Endothelial cell (in vitro differentiated cells): ENCODE data around the gene REEP3. TPM values are rescaled to one million over a fixed set of nuclear protein-coding genes. Genes with fewer than 3 reads are reported as not detected.
"Not testable (repeated sequence)": the region's sequence is repeated elsewhere in the genome, so short reads cannot be mapped to it uniquely, and the experiment has no call there.

ENCODE experiments used
- DNase-seq: peaks from one replicate; pipeline ENCODE4 v3.0.0; 2021; ENCODE audit warnings: low spot score
- H3K27ac Mint-ChIP-seq: one replicate; pipeline ENCODE4 v1.8.0; 2021; ENCODE audit warnings: mixed read lengths, inconsistent platforms; ENCODE audit not compliant: unreplicated experiment
- H3K27me3 Mint-ChIP-seq: one replicate; pipeline ENCODE4 v1.8.0; 2021; ENCODE audit warnings: mild to moderate bottlenecking, moderate library complexity, mixed read lengths, inconsistent platforms; ENCODE audit not compliant: unreplicated experiment
- H3K36me3 Mint-ChIP-seq: one replicate; pipeline ENCODE4 v1.8.0; 2021; ENCODE audit warnings: mild to moderate bottlenecking, low read depth, mixed read lengths, inconsistent platforms; ENCODE audit not compliant: unreplicated experiment
- H3K4me1 Mint-ChIP-seq: one replicate; pipeline ENCODE4 v1.8.0; 2021; ENCODE audit warnings: mild to moderate bottlenecking, mixed read lengths, inconsistent platforms; ENCODE audit not compliant: unreplicated experiment
- H3K4me3 Mint-ChIP-seq: one replicate; pipeline ENCODE4 v1.8.0; 2021; ENCODE audit warnings: mild to moderate bottlenecking, mixed read lengths, inconsistent platforms; ENCODE audit not compliant: unreplicated experiment
- H3K9me3 Mint-ChIP-seq: one replicate; pipeline ENCODE4 v1.8.0; 2021; ENCODE audit warnings: mixed read lengths, inconsistent platforms; ENCODE audit not compliant: unreplicated experiment
- total RNA-seq: library from RNA; stranded (reverse); fragmentation: NEBNext Ultra II Directional; extraction: Animal tissue kit (Norgen Biotek cat#: 25700); gene quantifications from one replicate; pipeline ENCODE4 v1.2.1, GENCODE V29; 2021; ENCODE audit not compliant: unreplicated experiment
- TF ChIP-seq, protein P1 (sequence below): fragments of 200-600 bp; sonication (generic); IDR thresholded peaks from one replicate; pipeline ENCODE4 v1.5.0; 2021; ENCODE audit warnings: antibody characterized with exemption; ENCODE audit not compliant: unreplicated experiment

REEP3 gene
- total RNA-seq, 1 donor from 2014 or later, result 26.1 TPM

DNA sequence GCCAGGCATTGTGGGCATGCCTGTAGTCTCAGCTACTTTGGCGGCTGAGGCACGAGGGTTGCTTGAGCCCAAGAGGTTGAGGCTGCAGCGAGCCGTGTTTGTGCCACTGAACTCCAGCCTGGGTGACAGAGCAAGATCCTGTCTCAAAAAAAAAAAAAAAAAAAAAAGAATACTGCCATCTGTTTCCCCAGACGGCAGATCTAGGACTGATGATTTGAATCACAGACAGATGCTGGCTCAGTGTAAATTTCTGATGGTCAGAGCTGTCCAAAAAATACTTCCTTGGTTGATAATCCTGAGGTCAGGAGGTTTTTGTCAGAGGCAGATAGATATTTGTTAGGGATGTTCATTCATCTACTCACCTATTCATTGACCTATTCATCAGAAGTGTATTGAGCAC lies 130.7 kb downstream of the REEP3 start:
- Mint-ChIP-seq H3K9me3 (no peaks in the 10 kb centered on the region), H3K4me3 (no peak overlapping the region), H3K4me1 (peaks cover 2% of the 10 kb centered on the region), H3K36me3 (no peaks in the 10 kb centered on the region), H3K27me3 (no peaks in the 10 kb centered on the region), H3K27ac (no peak overlapping the region)
- TF ChIP-seq, protein P1, sequence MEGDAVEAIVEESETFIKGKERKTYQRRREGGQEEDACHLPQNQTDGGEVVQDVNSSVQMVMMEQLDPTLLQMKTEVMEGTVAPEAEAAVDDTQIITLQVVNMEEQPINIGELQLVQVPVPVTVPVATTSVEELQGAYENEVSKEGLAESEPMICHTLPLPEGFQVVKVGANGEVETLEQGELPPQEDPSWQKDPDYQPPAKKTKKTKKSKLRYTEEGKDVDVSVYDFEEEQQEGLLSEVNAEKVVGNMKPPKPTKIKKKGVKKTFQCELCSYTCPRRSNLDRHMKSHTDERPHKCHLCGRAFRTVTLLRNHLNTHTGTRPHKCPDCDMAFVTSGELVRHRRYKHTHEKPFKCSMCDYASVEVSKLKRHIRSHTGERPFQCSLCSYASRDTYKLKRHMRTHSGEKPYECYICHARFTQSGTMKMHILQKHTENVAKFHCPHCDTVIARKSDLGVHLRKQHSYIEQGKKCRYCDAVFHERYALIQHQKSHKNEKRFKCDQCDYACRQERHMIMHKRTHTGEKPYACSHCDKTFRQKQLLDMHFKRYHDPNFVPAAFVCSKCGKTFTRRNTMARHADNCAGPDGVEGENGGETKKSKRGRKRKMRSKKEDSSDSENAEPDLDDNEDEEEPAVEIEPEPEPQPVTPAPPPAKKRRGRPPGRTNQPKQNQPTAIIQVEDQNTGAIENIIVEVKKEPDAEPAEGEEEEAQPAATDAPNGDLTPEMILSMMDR, result no peak
- no peak for DNase-seq

- Mint-ChIP-seq H3K27me3 (no peaks in the 10 kb centered on the region), H3K4me1 (peaks cover 2% of the 10 kb centered on the region), H3K36me3 (no peaks in the 10 kb centered on the region), H3K4me3 (no peak overlapping the region), H3K9me3 (no peaks in the 10 kb centered on the region), H3K27ac (no peak overlapping the region)
- no peak for DNase-seq
- TF ChIP-seq, protein P1, result no peak
Observed at GRCh38 chr10:63653747-63654146, 132.5 kb downstream of the REEP3 start.

DNA sequence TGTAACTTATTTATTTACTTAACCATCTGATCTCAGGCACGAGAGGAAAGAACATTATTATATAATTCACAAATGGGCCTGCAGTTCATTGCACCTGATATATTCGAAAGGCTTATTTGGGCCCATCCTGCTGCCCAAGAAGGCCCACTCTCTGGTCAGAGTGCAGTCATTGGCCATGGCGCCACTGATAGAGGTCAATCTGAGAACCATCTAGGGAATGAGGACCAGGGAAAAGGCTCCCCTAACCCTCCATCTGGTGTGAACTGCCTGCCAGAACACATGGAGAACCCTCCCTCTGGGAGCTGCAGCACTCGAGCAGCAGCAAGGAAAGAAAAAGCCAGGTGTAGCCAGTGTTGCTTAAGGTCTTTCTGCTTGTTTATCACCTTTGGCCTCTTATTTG lies 136.6 kb downstream of the REEP3 start:
- TF ChIP-seq, protein P1, result no peak
- Mint-ChIP-seq H3K27me3 (no peaks in the 10 kb centered on the region), H3K4me1 (peaks cover 2% of the 10 kb centered on the region), H3K4me3 (no peak overlapping the region), H3K9me3 (no peaks in the 10 kb centered on the region), H3K27ac (no peak overlapping the region), H3K36me3 (no peaks in the 10 kb centered on the region)
- DNase-seq, result no peak

DNA sequence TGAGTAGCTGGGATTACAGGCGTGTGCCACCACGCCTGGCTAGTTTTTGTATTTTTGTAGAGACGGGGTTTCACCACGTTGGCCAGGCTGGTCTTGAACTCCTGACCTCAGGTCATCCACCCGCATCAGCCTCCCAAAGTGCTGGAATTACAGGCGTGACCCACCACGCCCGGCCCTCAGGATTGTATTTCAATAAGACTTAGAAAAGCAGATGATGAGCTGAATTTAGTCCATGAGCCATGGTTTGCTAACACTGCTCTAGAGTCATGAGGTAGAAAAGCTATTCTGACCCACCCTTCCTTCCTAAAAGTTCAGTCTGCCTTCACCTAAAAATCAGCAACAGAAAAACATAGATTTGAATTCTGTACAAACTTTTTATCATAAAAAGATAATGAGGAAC lies 139.7 kb downstream of the REEP3 start:
- not testable (repeated sequence) for H3K4me3 Mint-ChIP-seq, H3K27ac Mint-ChIP-seq, DNase-seq, H3K36me3 Mint-ChIP-seq, H3K27me3 Mint-ChIP-seq, H3K9me3 Mint-ChIP-seq, H3K4me1 Mint-ChIP-seq

GRCh38 chr10:63661347-63661746 lies 140.1 kb downstream of the REEP3 start:
- TF ChIP-seq, protein P1, result no peak
- Mint-ChIP-seq H3K36me3 (no peaks in the 10 kb centered on the region), H3K9me3 (no peaks in the 10 kb centered on the region)

DNA sequence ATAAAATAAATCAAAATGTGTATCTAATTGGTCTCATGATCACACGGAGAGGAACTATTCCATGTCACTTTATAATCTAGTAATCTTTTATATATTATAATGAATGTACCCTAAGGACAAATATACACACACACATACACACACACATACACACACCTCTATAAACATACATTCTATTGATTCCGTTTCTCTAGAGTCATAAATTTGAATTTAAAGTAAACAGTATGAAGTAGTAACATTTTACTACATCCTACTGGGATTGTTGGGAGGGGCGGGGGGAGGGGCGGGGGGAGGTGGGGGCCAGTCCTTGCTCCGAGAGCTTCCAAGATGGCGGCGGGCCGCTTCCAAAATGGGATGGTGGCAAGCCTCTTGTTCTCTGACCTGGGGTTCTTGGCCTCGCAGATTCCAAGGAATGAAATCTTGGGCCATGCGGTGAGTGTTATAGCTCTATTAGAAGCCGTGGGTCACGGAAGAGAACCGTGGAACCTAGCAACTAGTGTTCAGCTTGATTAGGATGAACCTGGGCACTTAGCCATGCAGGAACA lies 143.2 kb downstream of the REEP3 start:
- no peaks in the 10 kb centered on the region for H3K36me3 Mint-ChIP-seq
- H3K27me3 Mint-ChIP-seq, result no peaks in the 10 kb centered on the region
- no peak for DNase-seq
- no peaks in the 10 kb centered on the region for H3K4me1 Mint-ChIP-seq
- H3K27ac Mint-ChIP-seq, result no peak overlapping the region
- no peaks in the 10 kb centered on the region for H3K9me3 Mint-ChIP-seq
- no peak overlapping the region for H3K4me3 Mint-ChIP-seq
- TF ChIP-seq, protein P1, result no peak

More at GRCh38 chr10:63661347-63661746, 140.1 kb downstream of the REEP3 start:
- no peaks in the 10 kb centered on the region for H3K4me1 Mint-ChIP-seq
- H3K27me3 Mint-ChIP-seq, result no peaks in the 10 kb centered on the region
- no peak for DNase-seq
- no peak overlapping the region for H3K27ac Mint-ChIP-seq
- no peak overlapping the region for H3K4me3 Mint-ChIP-seq

GRCh38 chr10:63665006-63665580 lies 143.9 kb downstream of the REEP3 start:
- H3K4me1 Mint-ChIP-seq, H3K27ac Mint-ChIP-seq, H3K9me3 Mint-ChIP-seq, H3K36me3 Mint-ChIP-seq, H3K4me3 Mint-ChIP-seq, H3K27me3 Mint-ChIP-seq, DNase-seq: not testable (repeated sequence)
